ENCODE measurements around the gene OCSTAMP. TPM values are rescaled to one million over a fixed set of nuclear protein-coding genes. Genes with fewer than 3 reads are reported as not detected.

Gene OCSTAMP
- total and polyA plus RNA-seq, 2 donors (not counting 3 experiments of a cell fraction or from before 2014, with no cell fraction given): not detected

- dilution Hi-C loops (cut with MboI; ENCODE audit: extremely low pct_ligation_motif_present, low sequenced_read_pairs) (no loop called here), intact Hi-C loops (cut with micrococcal nuclease) (no loop called here)
- H3K4me1 ChIP-seq (ENCODE audit: control insufficient read depth, extremely low read depth, insufficient read depth, low read length): peaks cover 3% of the 10 kb centered on the region
- no peak overlapping the region for H3K4me3 ChIP-seq (replicated peaks in 1 of 3; ENCODE audit: insufficient read depth in 1 of 3, low read depth in 1 of 3, low read length in 3 of 3)
- no peaks in the 10 kb centered on the region for H3K27me3 ChIP-seq (ENCODE audit: control insufficient read depth in 2 of 2, insufficient read depth in 2 of 2, low read length in 2 of 2)
- DNase-seq (ENCODE audit: low read depth, low spot score) (peak; percentile 55), FAIRE-seq (no peak)
- H3K36me3 ChIP-seq (ENCODE audit: control insufficient read depth in 2 of 2, extremely low read depth in 1 of 2, insufficient read depth in 2 of 2, low read length in 2 of 2): no peaks in the 10 kb centered on the region
- H3K9me3 ChIP-seq (replicated peaks; ENCODE audit: control insufficient read depth, insufficient read depth, low read length): no peaks in the 10 kb centered on the region
- no peak overlapping the region for H2AFZ ChIP-seq (ENCODE audit: low read depth, low read length)
- no peak for TF ChIP-seq MYC (IDR thresholded peaks at IDR 0.05; ENCODE audit: low read depth, low read length)
- TF ChIP-seq POLR2AphosphoS5 (IDR thresholded peaks at IDR 0.05; ENCODE audit: insufficient read depth, low read depth, low read length): no peak
- TF ChIP-seq EZH2 (IDR thresholded peaks at IDR 0.05; ENCODE audit: borderline replicate concordance, low read depth, low read length, severe bottlenecking): no peak
- no peak for TF ChIP-seq POLR2A (IDR thresholded peaks at IDR 0.05; ENCODE audit: low read depth, low read length)
- no peak for TF ChIP-seq GATA2 (IDR thresholded peaks at IDR 0.05; ENCODE audit: insufficient read depth, insufficient read length, low read depth, low read length)
- no peak for TF ChIP-seq MAX (IDR thresholded peaks at IDR 0.05; ENCODE audit: insufficient read depth, insufficient read length)
- no peak for TF ChIP-seq CTCF (IDR thresholded peaks at IDR 0.05; ENCODE audit: extremely low read depth in 1 of 2, insufficient read depth in 1 of 2, low read depth in 1 of 2, low read length in 2 of 2)
- no peak for TF ChIP-seq JUN (IDR thresholded peaks at IDR 0.05; ENCODE audit: borderline replicate concordance, insufficient read depth, insufficient read length, low read depth)
- TF ChIP-seq FOS (IDR thresholded peaks at IDR 0.05; ENCODE audit: borderline replicate concordance, insufficient read depth, low read length): no peak
- no peak overlapping the region for H3K27ac ChIP-seq (ENCODE audit: insufficient read depth, low read depth, low read length)
- POLR2A ChIA-PET: no interaction called here
- no peaks in the 10 kb centered on the region for H3K79me2 ChIP-seq (ENCODE audit: control insufficient read depth, insufficient read depth, low read length)
- H3K4me2 ChIP-seq (ENCODE audit: insufficient read depth, low read length): no peak overlapping the region
- no peaks in the 10 kb centered on the region for H4K20me1 ChIP-seq (replicated peaks; ENCODE audit: control insufficient read depth, extremely low read depth, insufficient read depth, low read length)
- CTCF ChIA-PET: interaction anchor here (1.2 to 3.0 kb wide), 4 partner anchors 9 to 28 kb away, joined by 4 to 13 read pairs (median 5); no protein-coding TSS in a partner anchor
- H3K9me1 ChIP-seq (replicated peaks; ENCODE audit: control insufficient read depth, extremely low read depth, insufficient read depth, low read length): no peaks in the 10 kb centered on the region
- no TSS peak for BruUV-seq (replicated peaks)
- no peak overlapping the region for H3K9ac ChIP-seq (replicated peaks; ENCODE audit: extremely low read depth, insufficient read depth, low read length)
Measured at GRCh38 chr20:46572153-46572552, 21.7 kb upstream of the OCSTAMP start.

Data from endothelial cell of umbilical vein (primary cell).